Measurements from ENCODE around the gene LMAN1L.

DNA sequence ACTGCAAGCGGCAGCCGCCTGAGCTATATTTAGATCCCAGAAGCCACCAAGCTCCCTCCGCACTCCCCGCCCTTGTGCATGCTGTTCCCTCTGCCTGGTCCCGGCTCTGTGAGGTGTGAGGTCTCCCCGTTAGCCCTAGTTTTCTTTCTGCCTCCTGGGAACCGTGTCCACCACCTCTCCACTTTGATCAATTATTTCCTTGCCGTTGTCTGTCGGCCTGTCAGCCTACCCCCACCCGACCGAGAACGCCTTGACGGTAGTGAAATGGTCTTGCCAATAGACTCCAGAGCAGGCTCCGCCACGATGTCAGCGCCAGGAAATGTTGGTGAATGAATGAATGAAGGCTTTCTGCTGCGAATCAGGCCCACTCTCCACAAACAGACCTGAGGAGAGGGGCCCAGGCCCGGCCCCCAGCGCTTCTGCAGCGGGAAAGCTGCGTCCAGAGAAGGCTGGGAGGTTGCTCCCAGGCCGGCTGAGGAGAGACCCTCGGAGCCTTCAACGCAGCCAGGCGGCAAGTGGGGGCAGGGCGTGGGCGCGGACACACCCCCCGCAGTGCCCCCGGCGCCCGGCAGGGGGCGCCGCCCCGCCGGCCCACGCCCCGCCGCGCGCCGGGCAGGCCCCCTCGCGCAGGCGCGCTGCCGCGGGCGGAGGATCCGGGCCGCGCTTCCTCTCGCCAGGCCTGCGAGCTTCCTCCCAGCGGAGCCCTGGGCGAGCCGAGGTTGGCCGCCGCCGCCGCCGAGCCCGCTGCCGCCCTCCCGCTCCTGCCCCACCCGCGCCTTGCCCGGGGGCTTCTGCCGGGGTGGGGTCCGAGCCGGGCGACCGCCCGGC is 31.0 kb upstream of the LMAN1L start, which contains the start of gene CSK:
- TF ChIP-seq EZH2phosphoT487 (IDR thresholded peaks at IDR 0.05; ENCODE audit: insufficient read depth, low read depth) (no peak), EZH2 (IDR thresholded peaks at IDR 0.05; ENCODE audit: insufficient read depth, poor library complexity, severe bottlenecking) (no peak)

Data from GM23248 (cell line).